ENCODE results near the gene PROM1. TPM values are rescaled to one million over a fixed set of nuclear protein-coding genes. Genes with fewer than 3 reads are reported as not detected.

The PROM1 gene
- total RNA-seq, 1 donor from 2014 or later: 55.9 TPM

DNA sequence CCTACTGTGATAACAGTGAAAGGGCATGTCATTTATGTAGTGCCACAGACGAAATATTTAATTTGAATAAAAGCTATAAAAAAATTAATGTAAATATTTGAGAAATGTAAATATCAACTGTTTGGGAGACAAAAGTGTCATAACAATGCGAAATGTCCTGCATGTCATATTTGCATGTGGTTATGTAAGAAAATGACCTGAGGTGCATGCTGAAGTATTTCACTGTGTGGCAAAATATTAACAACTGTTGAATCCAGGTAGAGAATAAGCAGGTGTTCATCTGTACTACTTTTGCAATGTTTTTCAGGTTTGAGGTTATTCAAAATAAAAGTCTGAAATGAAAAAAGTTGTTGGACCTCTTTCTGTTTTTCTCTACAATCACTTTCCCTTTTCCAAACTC lies 30.9 kb downstream of the PROM1 start:
- Histone ChIP-seq H3K79me2 (ENCODE audit: low read depth) (peaks cover 17% of the 10 kb centered on the region), H3K4me1 (peaks cover 35% of the 10 kb centered on the region), H3K36me3 (no peaks in the 10 kb centered on the region), H3K4me2 (no peak overlapping the region), H3K4me3 (no peak overlapping the region), H3K27ac (no peak overlapping the region), H3F3A (ENCODE audit: low read depth) (peaks cover 18% of the 10 kb centered on the region), H3K9me3 (ENCODE audit: low read depth) (no peaks in the 10 kb centered on the region), H3K9ac (no peak overlapping the region), H3K27me3 (no peaks in the 10 kb centered on the region), H2AFZ (replicated peaks) (no peak overlapping the region), H4K20me1 (ENCODE audit: low read depth) (peaks cover 3% of the 10 kb centered on the region)
- Mint-ChIP-seq H3K4me3 (no peak overlapping the region), H3K9me3 (no peaks in the 10 kb centered on the region), H3K27ac (no peak overlapping the region), H3K4me1 (peaks cover 21% of the 10 kb centered on the region), H3K27me3 (ENCODE audit: insufficient read depth, low read depth) (peaks cover 3% of the 10 kb centered on the region), H3K36me3 (peaks cover 5% of the 10 kb centered on the region)
- TF ChIP-seq, protein P1, sequence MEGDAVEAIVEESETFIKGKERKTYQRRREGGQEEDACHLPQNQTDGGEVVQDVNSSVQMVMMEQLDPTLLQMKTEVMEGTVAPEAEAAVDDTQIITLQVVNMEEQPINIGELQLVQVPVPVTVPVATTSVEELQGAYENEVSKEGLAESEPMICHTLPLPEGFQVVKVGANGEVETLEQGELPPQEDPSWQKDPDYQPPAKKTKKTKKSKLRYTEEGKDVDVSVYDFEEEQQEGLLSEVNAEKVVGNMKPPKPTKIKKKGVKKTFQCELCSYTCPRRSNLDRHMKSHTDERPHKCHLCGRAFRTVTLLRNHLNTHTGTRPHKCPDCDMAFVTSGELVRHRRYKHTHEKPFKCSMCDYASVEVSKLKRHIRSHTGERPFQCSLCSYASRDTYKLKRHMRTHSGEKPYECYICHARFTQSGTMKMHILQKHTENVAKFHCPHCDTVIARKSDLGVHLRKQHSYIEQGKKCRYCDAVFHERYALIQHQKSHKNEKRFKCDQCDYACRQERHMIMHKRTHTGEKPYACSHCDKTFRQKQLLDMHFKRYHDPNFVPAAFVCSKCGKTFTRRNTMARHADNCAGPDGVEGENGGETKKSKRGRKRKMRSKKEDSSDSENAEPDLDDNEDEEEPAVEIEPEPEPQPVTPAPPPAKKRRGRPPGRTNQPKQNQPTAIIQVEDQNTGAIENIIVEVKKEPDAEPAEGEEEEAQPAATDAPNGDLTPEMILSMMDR (IDR thresholded peaks at IDR 0.05): no peak
- no peak for TF ChIP-seq EZH2 (IDR thresholded peaks at IDR 0.05)
- TF ChIP-seq EZH2phosphoT487 (IDR thresholded peaks at IDR 0.05): no peak
- DNase-seq (ENCODE audit: low spot score): no peak

DNA sequence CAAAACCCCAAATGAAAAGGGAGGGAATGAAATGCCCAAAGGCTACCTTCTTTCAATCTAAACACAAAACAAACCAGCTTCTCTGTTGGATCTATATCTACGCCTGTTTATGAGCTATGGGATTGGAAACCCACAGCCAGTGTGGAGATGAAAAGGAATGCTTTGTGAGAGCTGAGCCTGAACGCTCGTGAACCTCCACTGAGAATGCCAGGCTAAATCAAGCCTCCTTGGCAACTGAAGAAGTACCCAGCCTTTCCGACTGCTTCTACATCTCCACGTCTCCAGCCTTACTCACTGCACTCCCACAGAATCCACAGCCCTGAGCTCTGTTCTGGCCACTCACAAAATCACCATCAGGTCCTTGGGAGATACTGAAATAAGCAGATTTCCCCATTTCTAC lies 31.8 kb downstream of the PROM1 start:
- peaks cover 3% of the 10 kb centered on the region for H4K20me1 ChIP-seq (ENCODE audit: low read depth)
- Mint-ChIP-seq H3K4me1 (peaks cover 16% of the 10 kb centered on the region), H3K9me3 (no peaks in the 10 kb centered on the region), H3K36me3 (peaks cover 5% of the 10 kb centered on the region), H3K27ac (no peak overlapping the region), H3K4me3 (no peak overlapping the region), H3K27me3 (ENCODE audit: insufficient read depth, low read depth) (peaks cover 3% of the 10 kb centered on the region)
- H3K4me3 ChIP-seq: no peak overlapping the region
- peaks cover 9% of the 10 kb centered on the region for H3F3A ChIP-seq (ENCODE audit: low read depth)
- no peak overlapping the region for H3K9ac ChIP-seq
- H3K4me1 ChIP-seq: peaks cover 26% of the 10 kb centered on the region
- DNase-seq (ENCODE audit: low spot score): no peak
- no peak overlapping the region for H3K4me2 ChIP-seq
- H3K9me3 ChIP-seq (ENCODE audit: low read depth): no peaks in the 10 kb centered on the region
- peaks cover 17% of the 10 kb centered on the region for H3K79me2 ChIP-seq (ENCODE audit: low read depth)
- H3K27me3 ChIP-seq: no peaks in the 10 kb centered on the region
- TF ChIP-seq EZH2phosphoT487 (IDR thresholded peaks at IDR 0.05): no peak
- TF ChIP-seq, protein P1 (IDR thresholded peaks at IDR 0.05): no peak
- TF ChIP-seq EZH2 (IDR thresholded peaks at IDR 0.05): no peak
- H3K36me3 ChIP-seq: no peaks in the 10 kb centered on the region
- H3K27ac ChIP-seq: no peak overlapping the region
- H2AFZ ChIP-seq (replicated peaks): no peak overlapping the region

DNA sequence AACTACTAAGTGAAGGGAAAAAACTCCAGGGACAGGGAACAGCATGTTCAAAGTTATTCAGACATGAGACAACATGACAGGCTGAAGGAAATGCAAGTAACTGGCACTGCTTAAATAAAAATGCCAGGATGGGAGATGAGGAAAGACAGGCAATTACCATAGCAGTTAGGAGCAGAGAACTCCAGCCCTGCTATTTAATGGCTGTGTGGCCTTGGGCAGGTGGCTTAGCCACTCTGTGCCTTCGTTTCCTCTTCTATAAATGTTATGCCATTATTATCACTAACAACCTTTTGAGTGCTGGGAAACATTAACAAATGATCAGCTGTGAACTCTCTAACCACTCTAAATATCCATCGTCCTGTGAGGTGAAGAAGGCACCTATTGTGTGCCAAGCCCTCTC lies 32.7 kb downstream of the PROM1 start:
- no peaks in the 10 kb centered on the region for H3K9me3 ChIP-seq (ENCODE audit: low read depth)
- H3K9ac ChIP-seq: no peak overlapping the region
- no peak overlapping the region for H3K4me3 Mint-ChIP-seq
- H2AFZ ChIP-seq (replicated peaks): no peak overlapping the region
- TF ChIP-seq, protein P1 (IDR thresholded peaks at IDR 0.05): no peak
- TF ChIP-seq EZH2phosphoT487 (IDR thresholded peaks at IDR 0.05): no peak
- no peak for TF ChIP-seq EZH2 (IDR thresholded peaks at IDR 0.05)
- no peak overlapping the region for H3K4me2 ChIP-seq
- peaks cover 7% of the 10 kb centered on the region for H3K4me1 Mint-ChIP-seq
- H3K27ac Mint-ChIP-seq: no peak overlapping the region
- peaks cover 19% of the 10 kb centered on the region for H3K79me2 ChIP-seq (ENCODE audit: low read depth)
- no peaks in the 10 kb centered on the region for H3K9me3 Mint-ChIP-seq
- H3K27me3 ChIP-seq: no peaks in the 10 kb centered on the region
- H3K27ac ChIP-seq: no peak overlapping the region
- peaks cover 17% of the 10 kb centered on the region for H3K4me1 ChIP-seq
- peaks cover 3% of the 10 kb centered on the region for H4K20me1 ChIP-seq (ENCODE audit: low read depth)
- H3K36me3 ChIP-seq: no peaks in the 10 kb centered on the region
- no peak for DNase-seq (ENCODE audit: low spot score)
- H3K27me3 Mint-ChIP-seq (ENCODE audit: insufficient read depth, low read depth): peaks cover 3% of the 10 kb centered on the region
- no peak overlapping the region for H3K4me3 ChIP-seq
- H3F3A ChIP-seq (ENCODE audit: low read depth): peaks cover 9% of the 10 kb centered on the region
- peaks cover 5% of the 10 kb centered on the region for H3K36me3 Mint-ChIP-seq

Data from neural progenitor cell (in vitro differentiated cells).